HepG2 (cell line): Measurements from ENCODE around the gene DUSP15. TPM values are rescaled to one million over a fixed set of nuclear protein-coding genes. Genes with fewer than 3 reads are reported as not detected.
A peak's percentile ranks its signal among the peaks of the same experiment; 100 is the strongest.

Experiments
- EZH2 ChIP-seq: conservative IDR thresholded peaks from 2 replicates; pipeline ENCODE4 v1.6.1; 2012; ENCODE audit warnings: mild to moderate bottlenecking, low read depth, low read length, moderate library complexity
- HDAC2 ChIP-seq: sonication (generic); formaldehyde crosslinking; IDR thresholded peaks from 2 replicates; pipeline ENCODE4 v1.4.0; 2020; ENCODE audit warnings: missing genetic modification reagents
- HNRNPK ChIP-seq: fragments of 200-400 bp; formaldehyde crosslinking; IDR thresholded peaks from 2 replicates; pipeline ENCODE4 v1.6.1; 2018; ENCODE audit warnings: low read length, low read depth, moderate library complexity, mild to moderate bottlenecking; ENCODE audit not compliant: poor library complexity, severe bottlenecking
- MEF2D ChIP-seq: sonication (generic); formaldehyde crosslinking; IDR thresholded peaks from 2 replicates; pipeline ENCODE4 v1.5.1; 2020; ENCODE audit warnings: mild to moderate bottlenecking, missing genetic modification reagents
- MTERF4 ChIP-seq: sonication (generic); formaldehyde crosslinking; IDR thresholded peaks from 2 replicates; pipeline ENCODE4 v1.8.0; 2023; ENCODE audit warnings: mild to moderate bottlenecking, missing genetic modification reagents
- PHF5A ChIP-seq: IDR thresholded peaks from one replicate; pipeline ENCODE4 v1.6.1; 2018; ENCODE audit warnings: low read depth, missing genetic modification reagents; ENCODE audit not compliant: unreplicated experiment
- PRPF4 ChIP-seq: fragments of 200-400 bp; formaldehyde crosslinking; IDR thresholded peaks from 2 replicates; pipeline ENCODE4 v1.6.1; 2016; ENCODE audit warnings: low read length, low read depth; ENCODE audit not compliant: poor library complexity, severe bottlenecking
- SRSF1 ChIP-seq: fragments of 200-400 bp; formaldehyde crosslinking; optimal IDR thresholded peaks from 2 replicates; pipeline ENCODE3; 2017; ENCODE audit warnings: mild to moderate bottlenecking, low read depth, low read length, moderate library complexity
- TARDBP ChIP-seq: sonication (generic); formaldehyde crosslinking; IDR thresholded peaks from 2 replicates; pipeline ENCODE4 v1.8.0; 2022; ENCODE audit warnings: mild to moderate bottlenecking, missing genetic modification reagents
- ZNF280D ChIP-seq: sonication (generic); formaldehyde crosslinking; IDR thresholded peaks from 2 replicates; pipeline ENCODE4 v1.5.1; 2020; ENCODE audit warnings: mild to moderate bottlenecking, missing genetic modification reagents
- polyA plus RNA-seq, 8 experiments: library from polyadenylated mRNA; depleted of rRNA in 3 of 8; stranded (reverse) in 7 of 8; unstranded in 1 of 8; fragments of >200 nt; fragmentation: Illumina TruSeq in 4 of 8; extraction: Trizol in 4 of 8; gene quantifications; 2 replicates each; pipeline versions ENCODE4 v1.2.1 to v1.2.3, GENCODE V29; 2011 to 2016; ENCODE audit warnings: low read depth in 4 of 8, missing spikeins in 1 of 8, mixed read lengths in 1 of 8; ENCODE audit not compliant: insufficient read depth in 1 of 8
- total RNA-seq, 5 experiments: library from RNA; depleted of rRNA; stranded (reverse); fragments of >200 nt; fragmentation: Illumina TruSeq; extraction: Trizol; gene quantifications; 2 replicates each; pipeline ENCODE4 v1.2.3, GENCODE V29; 2016; ENCODE audit warnings: low read depth in 1 of 5
- TF ChIP-seq, protein P1 (sequence below): sonication (generic); formaldehyde crosslinking; IDR thresholded peaks from 2 replicates; pipeline ENCODE4 v1.4.0; 2020; ENCODE audit warnings: mild to moderate bottlenecking, missing genetic modification reagents
- TF ChIP-seq, protein P2 (sequence below): sonication (generic); formaldehyde crosslinking; IDR thresholded peaks from 2 replicates; pipeline ENCODE4 v1.4.0; 2020; ENCODE audit warnings: mild to moderate bottlenecking, missing genetic modification reagents
- TF ChIP-seq, protein P3 (sequence below): sonication (generic); formaldehyde crosslinking; IDR thresholded peaks from 2 replicates; pipeline ENCODE4 v1.4.0; 2020; ENCODE audit warnings: missing genetic modification reagents, mild to moderate bottlenecking, borderline replicate concordance

The DUSP15 gene
- total and polyA plus RNA-seq, 2 of the 13 experiments (the other 11 are each of a cell fraction or from before 2014, with no cell fraction given), result 0.17 to 0.93 TPM

- TF ChIP-seq MTERF4 (no peak), EZH2 (0 out of 2 replicates have a peak, but pooled peaks have one; percentile 81), TARDBP (CRISPR knock-in tag) (no peak), PHF5A (CRISPR knock-in tag) (no peak), SRSF1 (no peak), ZNF280D (CRISPR knock-in tag) (no peak), PRPF4 (no peak), MEF2D (CRISPR knock-in tag) (0 out of 2 replicates have a peak, but pooled peaks have one; percentile 19), HNRNPK (peak; percentile 51), HDAC2 (no peak)
- TF ChIP-seq, protein P1, sequence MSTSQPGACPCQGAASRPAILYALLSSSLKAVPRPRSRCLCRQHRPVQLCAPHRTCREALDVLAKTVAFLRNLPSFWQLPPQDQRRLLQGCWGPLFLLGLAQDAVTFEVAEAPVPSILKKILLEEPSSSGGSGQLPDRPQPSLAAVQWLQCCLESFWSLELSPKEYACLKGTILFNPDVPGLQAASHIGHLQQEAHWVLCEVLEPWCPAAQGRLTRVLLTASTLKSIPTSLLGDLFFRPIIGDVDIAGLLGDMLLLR (CRISPR knock-in tag), result peak; percentile 18; the same call in 1 of the 2 replicates
- TF ChIP-seq, protein P2, sequence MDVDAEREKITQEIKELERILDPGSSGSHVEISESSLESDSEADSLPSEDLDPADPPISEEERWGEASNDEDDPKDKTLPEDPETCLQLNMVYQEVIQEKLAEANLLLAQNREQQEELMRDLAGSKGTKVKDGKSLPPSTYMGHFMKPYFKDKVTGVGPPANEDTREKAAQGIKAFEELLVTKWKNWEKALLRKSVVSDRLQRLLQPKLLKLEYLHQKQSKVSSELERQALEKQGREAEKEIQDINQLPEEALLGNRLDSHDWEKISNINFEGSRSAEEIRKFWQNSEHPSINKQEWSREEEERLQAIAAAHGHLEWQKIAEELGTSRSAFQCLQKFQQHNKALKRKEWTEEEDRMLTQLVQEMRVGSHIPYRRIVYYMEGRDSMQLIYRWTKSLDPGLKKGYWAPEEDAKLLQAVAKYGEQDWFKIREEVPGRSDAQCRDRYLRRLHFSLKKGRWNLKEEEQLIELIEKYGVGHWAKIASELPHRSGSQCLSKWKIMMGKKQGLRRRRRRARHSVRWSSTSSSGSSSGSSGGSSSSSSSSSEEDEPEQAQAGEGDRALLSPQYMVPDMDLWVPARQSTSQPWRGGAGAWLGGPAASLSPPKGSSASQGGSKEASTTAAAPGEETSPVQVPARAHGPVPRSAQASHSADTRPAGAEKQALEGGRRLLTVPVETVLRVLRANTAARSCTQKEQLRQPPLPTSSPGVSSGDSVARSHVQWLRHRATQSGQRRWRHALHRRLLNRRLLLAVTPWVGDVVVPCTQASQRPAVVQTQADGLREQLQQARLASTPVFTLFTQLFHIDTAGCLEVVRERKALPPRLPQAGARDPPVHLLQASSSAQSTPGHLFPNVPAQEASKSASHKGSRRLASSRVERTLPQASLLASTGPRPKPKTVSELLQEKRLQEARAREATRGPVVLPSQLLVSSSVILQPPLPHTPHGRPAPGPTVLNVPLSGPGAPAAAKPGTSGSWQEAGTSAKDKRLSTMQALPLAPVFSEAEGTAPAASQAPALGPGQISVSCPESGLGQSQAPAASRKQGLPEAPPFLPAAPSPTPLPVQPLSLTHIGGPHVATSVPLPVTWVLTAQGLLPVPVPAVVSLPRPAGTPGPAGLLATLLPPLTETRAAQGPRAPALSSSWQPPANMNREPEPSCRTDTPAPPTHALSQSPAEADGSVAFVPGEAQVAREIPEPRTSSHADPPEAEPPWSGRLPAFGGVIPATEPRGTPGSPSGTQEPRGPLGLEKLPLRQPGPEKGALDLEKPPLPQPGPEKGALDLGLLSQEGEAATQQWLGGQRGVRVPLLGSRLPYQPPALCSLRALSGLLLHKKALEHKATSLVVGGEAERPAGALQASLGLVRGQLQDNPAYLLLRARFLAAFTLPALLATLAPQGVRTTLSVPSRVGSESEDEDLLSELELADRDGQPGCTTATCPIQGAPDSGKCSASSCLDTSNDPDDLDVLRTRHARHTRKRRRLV (CRISPR knock-in tag), result no peak
- TF ChIP-seq, protein P3, sequence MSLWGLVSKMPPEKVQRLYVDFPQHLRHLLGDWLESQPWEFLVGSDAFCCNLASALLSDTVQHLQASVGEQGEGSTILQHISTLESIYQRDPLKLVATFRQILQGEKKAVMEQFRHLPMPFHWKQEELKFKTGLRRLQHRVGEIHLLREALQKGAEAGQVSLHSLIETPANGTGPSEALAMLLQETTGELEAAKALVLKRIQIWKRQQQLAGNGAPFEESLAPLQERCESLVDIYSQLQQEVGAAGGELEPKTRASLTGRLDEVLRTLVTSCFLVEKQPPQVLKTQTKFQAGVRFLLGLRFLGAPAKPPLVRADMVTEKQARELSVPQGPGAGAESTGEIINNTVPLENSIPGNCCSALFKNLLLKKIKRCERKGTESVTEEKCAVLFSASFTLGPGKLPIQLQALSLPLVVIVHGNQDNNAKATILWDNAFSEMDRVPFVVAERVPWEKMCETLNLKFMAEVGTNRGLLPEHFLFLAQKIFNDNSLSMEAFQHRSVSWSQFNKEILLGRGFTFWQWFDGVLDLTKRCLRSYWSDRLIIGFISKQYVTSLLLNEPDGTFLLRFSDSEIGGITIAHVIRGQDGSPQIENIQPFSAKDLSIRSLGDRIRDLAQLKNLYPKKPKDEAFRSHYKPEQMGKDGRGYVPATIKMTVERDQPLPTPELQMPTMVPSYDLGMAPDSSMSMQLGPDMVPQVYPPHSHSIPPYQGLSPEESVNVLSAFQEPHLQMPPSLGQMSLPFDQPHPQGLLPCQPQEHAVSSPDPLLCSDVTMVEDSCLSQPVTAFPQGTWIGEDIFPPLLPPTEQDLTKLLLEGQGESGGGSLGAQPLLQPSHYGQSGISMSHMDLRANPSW (CRISPR knock-in tag), result no peak
Observed at GRCh38 chr20:31869942-31870725, at the start of gene DUSP15, which contains the start of gene TTLL9 (continued).
